Neural cell (in vitro differentiated cells): ENCODE measurements around the gene FAM184A. TPM values are rescaled to one million over a fixed set of nuclear protein-coding genes. Genes with fewer than 3 reads are reported as not detected.

Source experiments
- H2AFZ ChIP-seq: fragments of 200-600, 300-800 bp; sonication (generic), shearing (Covaris generic); 2 replicates; pipeline ENCODE4 v1.6.0; 2014; ENCODE audit warnings: low read depth, mild to moderate bottlenecking, antibody characterized with exemption, low read length, moderate library complexity
- H3F3A ChIP-seq: fragments of 200-600 bp; shearing (Covaris generic); 2 replicates; pipeline ENCODE4 v1.6.1; 2016; ENCODE audit warnings: mild to moderate bottlenecking, moderate library complexity, mixed read lengths, antibody characterized with exemption, low read length; ENCODE audit not compliant: insufficient read depth, poor library complexity, severe bottlenecking
- H3K27ac ChIP-seq: fragments of 200-600, 300-800 bp; sonication (generic), shearing (Covaris generic); 2 replicates; pipeline ENCODE4 v1.5.1; 2014; ENCODE audit warnings: mild to moderate bottlenecking, low read length, moderate library complexity
- H3K27me3 ChIP-seq: fragments of 300-800, 200-600 bp; sonication (generic), shearing (Covaris generic); 2 replicates; pipeline ENCODE4 v1.6.0; 2014; ENCODE audit warnings: mild to moderate bottlenecking, low read depth, low read length, moderate library complexity; ENCODE audit not compliant: insufficient read depth
- H3K36me3 ChIP-seq: fragments of 300-800, 200-600 bp; sonication (generic), shearing (Covaris generic); 2 replicates; pipeline ENCODE4 v1.5.1; 2014; ENCODE audit warnings: mild to moderate bottlenecking, antibody characterized with exemption, low read length, moderate library complexity; ENCODE audit not compliant: insufficient read depth
- H3K4me2 ChIP-seq: fragments of 300-800, 200-600 bp; sonication (generic), shearing (Covaris generic); 2 replicates; pipeline ENCODE4 v1.6.0; 2014; ENCODE audit warnings: mild to moderate bottlenecking, low read length
- H3K4me3 ChIP-seq: fragments of 300-800, 200-600 bp; sonication (generic), shearing (Covaris generic); 2 replicates; pipeline ENCODE4 v1.5.1; 2014; ENCODE audit warnings: mild to moderate bottlenecking, low read length, moderate library complexity
- H3K79me2 ChIP-seq: fragments of 200-600 bp; shearing (Covaris generic); replicated peaks from 2 replicates; pipeline ENCODE4 v1.6.0; 2014; ENCODE audit warnings: mild to moderate bottlenecking, low read length, moderate library complexity; ENCODE audit not compliant: insufficient read depth
- H3K9ac ChIP-seq: fragments of 300-800, 200-600 bp; sonication (generic), shearing (Covaris generic); 2 replicates; pipeline ENCODE4 v1.6.1; 2016; ENCODE audit warnings: mild to moderate bottlenecking, low read length, mixed read lengths
- H3K9me2 ChIP-seq: fragments of 200-600 bp; shearing (Covaris generic); 2 replicates; pipeline ENCODE4 v1.6.1; 2016; ENCODE audit warnings: mild to moderate bottlenecking, low read length, mixed read lengths; ENCODE audit not compliant: insufficient read depth
- H3K9me3 ChIP-seq: fragments of 200-600, 300-800 bp; sonication (generic), shearing (Covaris generic); 2 replicates; pipeline ENCODE4 v1.6.1; 2016; ENCODE audit warnings: mild to moderate bottlenecking, mixed run types, low read length, moderate library complexity, mixed read lengths
- H4K20me1 ChIP-seq: fragments of 200-600 bp; shearing (Covaris generic); 2 replicates; pipeline ENCODE4 v1.6.1; 2016; ENCODE audit warnings: mild to moderate bottlenecking, mixed run types; ENCODE audit not compliant: insufficient read depth
- CTCF ChIP-seq: fragments of 450-650 bp; IDR thresholded peaks from 2 replicates; pipeline ENCODE4 v1.5.1; 2014; ENCODE audit warnings: antibody characterized with exemption, mild to moderate bottlenecking, moderate library complexity; ENCODE audit not compliant: poor library complexity, severe bottlenecking
- EP300 ChIP-seq: fragments of 450-650 bp; conservative IDR thresholded peaks from 2 replicates; pipeline ENCODE4 v1.6.1; 2014; ENCODE audit warnings: antibody characterized with exemption, mild to moderate bottlenecking, moderate library complexity; ENCODE audit not compliant: poor library complexity, severe bottlenecking
- EZH2 ChIP-seq: fragments of 200-600, 300-800 bp; shearing (Covaris generic), sonication (generic); IDR thresholded peaks from 2 replicates; pipeline ENCODE4 v1.6.1; 2014; ENCODE audit warnings: antibody characterized with exemption, low read length, borderline replicate concordance, mild to moderate bottlenecking; ENCODE audit not compliant: insufficient read depth, poor library complexity, severe bottlenecking
- MXI1 ChIP-seq: fragments of 450-650 bp; conservative IDR thresholded peaks from 2 replicates; pipeline ENCODE4 v1.6.1; 2014; ENCODE audit warnings: antibody characterized with exemption, mild to moderate bottlenecking; ENCODE audit not compliant: poor library complexity, severe bottlenecking
- POLR2AphosphoS5 ChIP-seq: IDR thresholded peaks from 2 replicates; pipeline ENCODE4 v1.6.1; 2012
- RAD21 ChIP-seq: fragments of 450-650 bp; conservative IDR thresholded peaks from 2 replicates; pipeline ENCODE4 v1.6.1; 2014; ENCODE audit warnings: antibody characterized with exemption, mild to moderate bottlenecking, moderate library complexity
- REST ChIP-seq: IDR thresholded peaks from 2 replicates; pipeline ENCODE4 v1.6.1; 2012; ENCODE audit warnings: borderline replicate concordance
- SMC3 ChIP-seq: fragments of 450-650 bp; conservative IDR thresholded peaks from 2 replicates; pipeline ENCODE4 v1.6.1; 2014; ENCODE audit warnings: antibody characterized with exemption, mild to moderate bottlenecking, moderate library complexity; ENCODE audit not compliant: poor library complexity
- TAF1 ChIP-seq: IDR thresholded peaks from 2 replicates; pipeline ENCODE4 v1.6.1; 2012; ENCODE audit warnings: low read depth
- polyA plus RNA-seq: library from polyadenylated mRNA; depleted of rRNA; stranded (reverse); fragments of >200 nt; gene quantifications from 2 replicates; pipeline ENCODE4 v1.2.3, GENCODE V29; 2014

Gene FAM184A
- polyA plus RNA-seq, 1 donor from 2014 or later, result 47.5 TPM

GRCh38 chr6:118933855-118934460 lies 144.5 kb downstream of the FAM184A start:
- Histone ChIP-seq H3K27ac (no peak overlapping the region), H4K20me1 (no peaks in the 10 kb centered on the region), H3K9me2 (no peaks in the 10 kb centered on the region), H3K9me3 (no peaks in the 10 kb centered on the region), H3K9ac (no peak overlapping the region), H3K4me2 (peak overlapping the region; percentile 49), H3K79me2 (no peaks in the 10 kb centered on the region), H3K4me3 (peak overlapping the region; percentile 92), H2AFZ (no peak overlapping the region), H3K27me3 (no peaks in the 10 kb centered on the region), H3F3A (no peaks in the 10 kb centered on the region), H3K36me3 (no peaks in the 10 kb centered on the region)
- no peak for TF ChIP-seq SMC3

GRCh38 chr6:118932421-118932820 lies 146.0 kb downstream of the FAM184A start:
- no peak overlapping the region for H3K4me2 ChIP-seq
- H3K27me3 ChIP-seq, result no peaks in the 10 kb centered on the region
- H3K9ac ChIP-seq, result no peak overlapping the region
- no peaks in the 10 kb centered on the region for H4K20me1 ChIP-seq
- no peaks in the 10 kb centered on the region for H3K9me3 ChIP-seq
- no peak overlapping the region for H3K4me3 ChIP-seq
- no peak overlapping the region for H3K27ac ChIP-seq
- H2AFZ ChIP-seq, result no peak overlapping the region
- H3F3A ChIP-seq, result no peaks in the 10 kb centered on the region
- H3K79me2 ChIP-seq, result no peaks in the 10 kb centered on the region
- H3K9me2 ChIP-seq, result no peaks in the 10 kb centered on the region
- TF ChIP-seq POLR2AphosphoS5 (no peak), RAD21 (no peak), TAF1 (no peak), MXI1 (no peak), REST (no peak), CTCF (no peak), EZH2 (no peak), SMC3 (no peak), EP300 (no peak)
- no peaks in the 10 kb centered on the region for H3K36me3 ChIP-seq
